RWPE1 (cell line): ENCODE results near the gene APOL2.

ENCODE experiments used
- CTCF ChIA-PET: fragments of 350-600 bp; sonication (Branson Sonifier 250); formaldehyde crosslinking; extraction: SDS; loops from one replicate; lab custom pipeline; 2021; lab: Yijun Ruan, JAX
- POLR2A ChIA-PET: fragments of 400-600 bp; formaldehyde crosslinking; extraction: SDS; loops from one replicate; lab custom pipeline; 2020; ENCODE audit warnings: antibody characterized with exemption; ENCODE audit not compliant: low non-redundant PET; lab: Yijun Ruan, JAX
- DNase-seq: peaks from one replicate; pipeline ENCODE4 v3.0.0; 2012; ENCODE audit warnings: low spot score
- H3K27ac ChIP-seq: fragments of 450-650 bp; 2 replicates; pipeline ENCODE4 v1.5.1; 2017
- TF ChIP-seq, protein P1 (sequence below): fragments of 450-650 bp; conservative IDR thresholded peaks from 2 replicates; pipeline ENCODE4 v1.5.1; 2017; ENCODE audit warnings: low read depth, mild to moderate bottlenecking

Gene APOL2

DNA sequence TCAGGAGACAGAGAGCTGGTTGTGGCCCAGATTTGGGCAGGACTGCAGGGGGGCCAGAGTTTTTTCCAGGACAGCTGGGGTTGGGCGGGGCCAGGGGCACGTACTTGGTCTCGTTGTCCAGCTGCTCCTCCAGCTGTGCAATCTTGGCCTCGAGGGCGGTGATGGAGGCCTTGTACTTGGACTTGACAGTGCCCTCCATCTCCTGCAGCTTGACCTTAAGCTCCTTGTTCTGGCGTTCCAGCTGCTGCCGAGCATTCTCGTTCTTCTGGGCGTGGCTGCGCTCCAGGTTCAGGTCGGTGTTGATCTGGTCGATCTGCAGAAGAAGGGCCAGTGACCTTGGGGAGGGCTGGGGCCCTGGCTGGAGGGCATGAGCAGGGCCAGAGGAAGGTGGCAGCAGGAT, 45.7 kb upstream of the APOL2 start:
- ChIA-PET CTCF (interaction anchor here (0.5 kb wide), 1 partner anchor 11 kb away, joined by 6 read pairs; no protein-coding TSS in a partner anchor), POLR2A (no interaction called here)
- peak overlapping the region; percentile 37 for H3K27ac ChIP-seq
- TF ChIP-seq, protein P1, sequence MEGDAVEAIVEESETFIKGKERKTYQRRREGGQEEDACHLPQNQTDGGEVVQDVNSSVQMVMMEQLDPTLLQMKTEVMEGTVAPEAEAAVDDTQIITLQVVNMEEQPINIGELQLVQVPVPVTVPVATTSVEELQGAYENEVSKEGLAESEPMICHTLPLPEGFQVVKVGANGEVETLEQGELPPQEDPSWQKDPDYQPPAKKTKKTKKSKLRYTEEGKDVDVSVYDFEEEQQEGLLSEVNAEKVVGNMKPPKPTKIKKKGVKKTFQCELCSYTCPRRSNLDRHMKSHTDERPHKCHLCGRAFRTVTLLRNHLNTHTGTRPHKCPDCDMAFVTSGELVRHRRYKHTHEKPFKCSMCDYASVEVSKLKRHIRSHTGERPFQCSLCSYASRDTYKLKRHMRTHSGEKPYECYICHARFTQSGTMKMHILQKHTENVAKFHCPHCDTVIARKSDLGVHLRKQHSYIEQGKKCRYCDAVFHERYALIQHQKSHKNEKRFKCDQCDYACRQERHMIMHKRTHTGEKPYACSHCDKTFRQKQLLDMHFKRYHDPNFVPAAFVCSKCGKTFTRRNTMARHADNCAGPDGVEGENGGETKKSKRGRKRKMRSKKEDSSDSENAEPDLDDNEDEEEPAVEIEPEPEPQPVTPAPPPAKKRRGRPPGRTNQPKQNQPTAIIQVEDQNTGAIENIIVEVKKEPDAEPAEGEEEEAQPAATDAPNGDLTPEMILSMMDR, result no peak
- DNase-seq, result no peak

DNA sequence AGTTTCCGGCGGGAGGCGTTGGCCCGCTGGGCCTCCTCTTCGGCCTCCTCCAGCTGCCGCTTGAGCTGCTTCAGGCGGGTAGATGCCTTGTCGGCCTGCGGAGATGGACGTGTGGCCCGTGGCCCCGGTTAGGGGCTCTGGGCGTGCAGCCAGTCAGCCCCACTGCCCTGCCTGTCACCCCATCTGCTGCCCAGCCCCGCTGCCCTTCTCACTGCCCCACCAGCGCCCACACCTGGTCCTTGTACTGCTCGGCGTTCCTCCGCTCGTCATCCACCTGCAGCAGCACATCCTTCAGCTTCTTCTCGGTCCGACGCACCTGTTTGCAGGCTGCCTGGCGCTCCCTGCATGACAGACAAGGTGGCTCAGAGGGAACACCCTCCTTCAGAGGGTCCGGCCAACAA, 44.8 kb upstream of the APOL2 start:
- ChIA-PET POLR2A (no interaction called here), CTCF (no interaction called here)
- no peak for DNase-seq
- H3K27ac ChIP-seq, result peak overlapping the region; percentile 37
- TF ChIP-seq, protein P1, result no peak

DNA sequence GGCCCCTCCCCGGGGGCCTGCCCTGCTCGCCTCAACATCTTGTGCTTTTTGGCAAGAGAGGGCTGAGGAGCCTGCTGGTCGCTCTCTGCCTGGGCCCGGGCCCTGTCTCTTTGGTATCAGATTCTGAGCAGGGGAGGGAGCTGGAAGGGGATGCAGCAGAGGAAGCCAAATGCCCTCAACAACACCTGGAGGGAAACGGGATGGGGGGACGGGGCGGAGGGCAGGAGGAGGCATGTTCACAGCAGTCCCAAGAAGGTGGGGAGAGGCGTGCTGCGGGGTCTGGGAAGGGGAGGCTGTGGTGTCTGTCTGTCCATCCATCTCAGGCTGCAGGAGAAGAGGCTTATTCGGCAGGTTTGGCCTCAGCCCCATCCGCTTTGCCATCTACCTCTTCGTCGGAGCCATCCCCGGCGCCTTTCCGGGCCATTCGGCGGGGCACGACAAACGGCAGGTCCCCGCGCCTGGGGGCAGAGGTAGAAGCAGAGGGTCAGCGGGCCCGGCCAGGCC, 43.1 kb upstream of the APOL2 start:
- no peak for DNase-seq
- TF ChIP-seq, protein P1, result no peak
- ChIA-PET POLR2A (no interaction called here), CTCF (no interaction called here)
- peak overlapping the region; percentile 37 for H3K27ac ChIP-seq

DNA sequence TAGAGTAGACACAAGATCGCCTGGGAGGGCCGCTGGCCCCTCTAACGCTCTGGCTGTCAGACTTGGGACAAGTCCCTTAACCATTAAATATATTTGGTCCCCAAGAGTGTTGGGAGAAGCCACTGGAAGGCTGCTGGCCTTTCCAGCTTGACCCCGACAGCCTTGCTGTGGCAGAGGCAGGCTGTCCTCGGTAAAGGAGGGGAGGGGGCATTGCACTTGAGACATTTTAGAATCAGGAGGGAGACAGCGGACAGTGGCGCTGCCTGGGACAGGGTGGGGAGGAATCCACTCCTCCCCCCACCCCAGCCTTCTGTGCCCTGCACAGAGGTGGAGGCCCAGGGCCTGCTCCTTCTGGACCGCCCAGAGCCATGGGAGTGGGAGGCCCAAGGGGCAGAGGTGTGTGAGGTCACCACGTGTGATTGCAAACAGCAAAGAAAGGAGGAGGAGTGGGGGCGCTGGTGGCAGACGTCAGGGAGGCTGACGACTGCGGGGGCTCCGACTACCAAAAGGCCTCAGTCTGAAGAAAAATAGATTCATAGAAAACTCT, 42.5 kb upstream of the APOL2 start:
- ChIA-PET CTCF (no interaction called here), POLR2A (no interaction called here)
- TF ChIP-seq, protein P1, result no peak

DNA sequence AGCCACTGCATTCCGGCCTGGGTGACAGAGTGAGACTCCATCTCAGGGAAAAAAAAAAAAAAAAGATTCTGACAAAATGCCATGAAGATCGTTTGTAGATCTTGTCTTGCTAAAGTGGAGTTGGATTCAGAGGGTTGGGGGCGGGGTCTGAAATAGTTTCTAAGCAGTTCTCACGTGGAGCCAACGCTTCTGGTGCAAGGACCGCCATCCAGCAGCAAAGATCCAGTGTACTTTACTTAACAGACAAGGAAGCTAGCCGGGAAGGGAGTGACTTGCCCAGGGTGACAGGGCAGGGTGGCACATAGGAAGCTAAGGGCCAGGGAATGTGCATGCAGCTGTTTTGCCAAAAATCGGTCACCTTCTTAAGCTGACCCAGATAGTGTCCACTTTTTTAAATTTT, 41.1 kb upstream of the APOL2 start:
- peak overlapping the region; percentile 43 for H3K27ac ChIP-seq
- TF ChIP-seq, protein P1, result no peak
- POLR2A ChIA-PET, result no interaction called here
- DNase-seq, result no peak
- CTCF ChIA-PET, result no interaction called here

More for the DNA sequence above, 42.5 kb upstream of the APOL2 start:
- DNase-seq, result no peak
- H3K27ac ChIP-seq, result peak overlapping the region; percentile 37

DNA sequence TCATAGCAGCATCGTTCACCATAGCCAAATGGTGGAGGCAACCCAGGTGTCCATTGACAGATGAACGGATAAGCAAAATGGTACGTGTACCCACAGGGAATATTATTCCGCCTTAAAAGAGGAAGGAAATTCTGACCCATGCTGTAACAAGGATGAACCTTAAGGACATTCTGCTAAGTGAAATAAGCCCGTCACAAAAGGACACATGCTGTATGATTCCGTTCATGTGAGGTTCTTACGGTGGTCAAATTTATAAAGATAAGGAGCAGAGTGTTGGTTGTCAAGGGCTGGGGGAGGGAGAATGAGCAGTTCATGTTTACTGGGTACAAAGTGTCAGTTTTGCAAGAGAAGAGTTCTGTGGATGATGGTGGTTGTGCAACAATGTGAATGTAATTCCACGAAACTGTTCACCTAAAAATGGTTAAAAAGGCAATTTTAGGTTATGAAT, 39.9 kb upstream of the APOL2 start:
- H3K27ac ChIP-seq, result no peak overlapping the region
- no peak for DNase-seq
- ChIA-PET CTCF (no interaction called here), POLR2A (no interaction called here)
- TF ChIP-seq, protein P1, result no peak
